ENCODE results near the gene CPB1. TPM values are rescaled to one million over a fixed set of nuclear protein-coding genes. Genes with fewer than 3 reads are reported as not detected.

CPB1 gene
- total and polyA plus RNA-seq, 2 of the 8 experiments (the other 6 are each of a cell fraction or from before 2014, with no cell fraction given), result not detected

DNA sequence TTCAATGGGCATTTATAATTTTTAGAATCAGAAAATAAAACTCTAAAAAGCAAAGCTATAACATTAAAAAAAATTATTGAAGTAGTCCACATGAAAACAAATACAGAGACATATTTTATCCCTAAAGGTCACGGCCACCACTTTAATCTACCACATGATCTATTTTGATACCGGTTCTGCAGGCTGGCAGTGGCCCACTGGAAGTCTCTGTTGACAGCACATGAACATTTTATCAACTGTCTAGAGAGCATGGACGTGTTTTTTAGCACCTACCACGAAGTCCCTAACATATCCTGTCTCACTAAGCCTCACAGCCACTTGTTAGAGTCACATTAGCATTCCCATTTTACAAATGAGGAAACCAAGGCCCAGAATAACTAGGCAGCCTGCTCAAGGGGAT is 35.7 kb downstream of the CPB1 start:
- H3K4ac ChIP-seq (replicated peaks; ENCODE audit: insufficient read length, low read depth, low read length), result no peak overlapping the region
- H3K79me2 ChIP-seq (ENCODE audit: control insufficient read depth in 1 of 2, insufficient read depth in 2 of 2, low read length in 2 of 2), result no peaks in the 10 kb centered on the region
- H4K20me1 ChIP-seq (replicated peaks in 1 of 2; ENCODE audit: control insufficient read depth in 1 of 2, insufficient read depth in 2 of 2, low read length in 2 of 2), result no peaks in the 10 kb centered on the region
- no peaks in the 10 kb centered on the region for H3K36me3 ChIP-seq (ENCODE audit: control insufficient read depth in 2 of 4, insufficient read depth in 4 of 4, low read length in 3 of 4)
- H3K27me3 ChIP-seq (replicated peaks in 1 of 4; ENCODE audit: control insufficient read depth in 3 of 4, extremely low read depth in 1 of 4, insufficient read depth in 3 of 4, low read length in 3 of 4), result no peaks in the 10 kb centered on the region
- no peak overlapping the region for H4K91ac ChIP-seq (replicated peaks; ENCODE audit: insufficient read length, low read length)
- no peaks in the 10 kb centered on the region for H3K4me1 ChIP-seq (replicated peaks in 1 of 4; ENCODE audit: control insufficient read depth in 3 of 4, insufficient read depth in 4 of 4, low read length in 3 of 4)
- DNase-seq (ENCODE audit: low read depth in 1 of 2, low spot score in 2 of 2) (no peak), FAIRE-seq (no peak)
- no peak overlapping the region for H3K23ac ChIP-seq (ENCODE audit: insufficient read length)
- H2BK15ac ChIP-seq (ENCODE audit: low read length), result no peak overlapping the region
- no peak overlapping the region for H2BK20ac ChIP-seq (ENCODE audit: low read length)
- no peak overlapping the region for H3K14ac ChIP-seq (ENCODE audit: insufficient read length)
- POLR2A ChIA-PET (ENCODE audit: partially characterized antibody), result no interaction called here
- 0 out of 2 replicates have a peak overlapping the region, but pooled peaks have one; percentile 65 for H2AFZ ChIP-seq (ENCODE audit: low read length)
- no peak overlapping the region for H3K18ac ChIP-seq (ENCODE audit: extremely low read depth, low read length)
- H3K9ac ChIP-seq (replicated peaks in 1 of 4; ENCODE audit: extremely low read depth in 1 of 4, low read depth in 3 of 4, low read length in 3 of 4), result no peak overlapping the region
- H2BK12ac ChIP-seq (ENCODE audit: low read depth, low read length), result no peak overlapping the region
- H3K4me3 ChIP-seq (ENCODE audit: extremely low read depth in 1 of 4, insufficient read depth in 2 of 4, low read depth in 3 of 4, low read length in 4 of 4), result no peak overlapping the region
- CTCF ChIA-PET (ENCODE audit: partially characterized antibody), result interaction anchor here (0.6 to 12.1 kb wide), 10 partner anchors 10 to 412 kb away, joined by 3 to 189 read pairs (median 15); no protein-coding TSS in a partner anchor
- no peak overlapping the region for H3K4me2 ChIP-seq (ENCODE audit: insufficient read depth in 1 of 2, low read depth in 2 of 2, low read length in 2 of 2)
- 79% methylated on average over 4 of the region's 4 CpGs; no CpG with 5 or more reads in 1 of the 2 experiments for WGBS, 2 experiments (ENCODE audit: extremely low coverage in 1 of 2, insufficient coverage in 1 of 2, insufficient read length in 1 of 2, insufficient replicate concordance in 2 of 2, low coverage in 1 of 2, low lambda C conversion rate in 2 of 2, missing lambda C conversion rate in 1 of 2)
- no peak overlapping the region for H3K56ac ChIP-seq (replicated peaks; ENCODE audit: insufficient read length, low read depth, low read length)
- no peak overlapping the region for H4K5ac ChIP-seq (ENCODE audit: insufficient read length, low read depth, low read length)
- no peak overlapping the region for H4K8ac ChIP-seq (ENCODE audit: extremely low read depth, insufficient read depth, low read length)
- TF ChIP-seq YY1 (IDR thresholded peaks at IDR 0.05; ENCODE audit: low read depth, low read length) (no peak), CTBP2 (IDR thresholded peaks at IDR 0.05; ENCODE audit: borderline replicate concordance, insufficient read depth, insufficient read length, low read length) (no peak), NRF1 (IDR thresholded peaks at IDR 0.05; ENCODE audit: low read depth, low read length) (no peak), PHF8 (conservative IDR thresholded peaks at IDR 0.05; ENCODE audit: low read depth, low read length) (no peak), SP2 (IDR thresholded peaks at IDR 0.05; ENCODE audit: low read length) (no peak), CHD2 (IDR thresholded peaks at IDR 0.05; ENCODE audit: low read length) (no peak), SUZ12 (IDR thresholded peaks at IDR 0.05; ENCODE audit: low read length) (no peak), KDM5A (IDR thresholded peaks at IDR 0.05; ENCODE audit: low read length) (no peak), USF2 (IDR thresholded peaks at IDR 0.05; ENCODE audit: low read length) (no peak), BRCA1 (IDR thresholded peaks at IDR 0.05; ENCODE audit: low read depth, low read length) (no peak), BACH1 (IDR thresholded peaks at IDR 0.05; ENCODE audit: low read length) (no peak), HDAC2 (IDR thresholded peaks at IDR 0.05; ENCODE audit: borderline replicate concordance in 1 of 2, low read depth in 2 of 2, low read length in 2 of 2) (no peak), SP1 (IDR thresholded peaks at IDR 0.05; ENCODE audit: low read depth, low read length) (no peak), SP4 (IDR thresholded peaks at IDR 0.05; ENCODE audit: low read length) (no peak)
- H2AK5ac ChIP-seq (ENCODE audit: low read depth, low read length), result no peak overlapping the region
- H3K9me3 ChIP-seq (ENCODE audit: insufficient read depth in 2 of 2, low read depth in 1 of 2, low read length in 1 of 2), result no peaks in the 10 kb centered on the region
- no peaks in the 10 kb centered on the region for H3K23me2 ChIP-seq (ENCODE audit: low read depth, low read length)
- no peaks in the 10 kb centered on the region for H3K79me1 ChIP-seq (ENCODE audit: low read depth, low read length)
- no peak overlapping the region for H2BK120ac ChIP-seq (replicated peaks; ENCODE audit: low read depth, low read length)
- no peak overlapping the region for H3K27ac ChIP-seq (ENCODE audit: low read depth, low read length)
- no peak overlapping the region for H2BK5ac ChIP-seq (ENCODE audit: low read depth, low read length)
